Urinary bladder (tissue), 4 donors: ENCODE data around the gene ZNF175. TPM values are rescaled to one million over a fixed set of nuclear protein-coding genes. Genes with fewer than 3 reads are reported as not detected.

Experiments used
- DNase-seq: peaks from one replicate; pipeline ENCODE4 v3.0.0-alpha.2; 2015; ENCODE audit errors: extremely low spot score
- H3K27ac ChIP-seq: one replicate; pipeline ENCODE4 v1.5.1; 2013; ENCODE audit warnings: low read depth, mild to moderate bottlenecking, moderate library complexity
- H3K36me3 ChIP-seq: one replicate; pipeline ENCODE4 v1.6.1; 2013; ENCODE audit warnings: mild to moderate bottlenecking, moderate library complexity; ENCODE audit not compliant: insufficient read depth
- H3K4me1 ChIP-seq: one replicate; pipeline ENCODE4 v1.6.1; 2013; ENCODE audit warnings: mild to moderate bottlenecking, moderate library complexity; ENCODE audit not compliant: insufficient read depth
- H3K4me3 ChIP-seq: one replicate; pipeline ENCODE4 v1.5.1; 2013; ENCODE audit warnings: low read depth, low read length
- WGBS: extraction: QIAGEN DNeasy Blood & Tissue Kit; methylation state at CpG from one replicate; pipeline ENCODE4 v1.1.7; 2013; 5-methylcytosine and 5-hydroxymethylcytosine counted together
- polyA plus RNA-seq: library from polyadenylated mRNA; stranded (reverse); fragments of 200-250 nt; gene quantifications from one replicate; pipeline ENCODE4 v1.2.3, GENCODE V29; 2013
- total RNA-seq: library from RNA; depleted of rRNA; stranded (reverse); fragments of >200 nt; gene quantifications from one replicate; pipeline ENCODE4 v1.2.3, GENCODE V29; 2014
- donor health status: healthy with polysubstance abuse.
- donor health status: healthy.

Gene ZNF175
- total and polyA plus RNA-seq, 2 donors, result 4.9 to 10.2 TPM

- DNase-seq, result no peak
- H3K36me3 ChIP-seq, result no peaks in the 10 kb centered on the region
- 65% methylated on average over 5 of the region's 5 CpGs for WGBS
- H3K4me3 ChIP-seq, result no peak overlapping the region
- no peaks in the 10 kb centered on the region for H3K4me1 ChIP-seq
- H3K27ac ChIP-seq, result no peak overlapping the region
Observed at GRCh38 chr19:51546107-51546649, 24.9 kb upstream of the ZNF175 start.

DNA sequence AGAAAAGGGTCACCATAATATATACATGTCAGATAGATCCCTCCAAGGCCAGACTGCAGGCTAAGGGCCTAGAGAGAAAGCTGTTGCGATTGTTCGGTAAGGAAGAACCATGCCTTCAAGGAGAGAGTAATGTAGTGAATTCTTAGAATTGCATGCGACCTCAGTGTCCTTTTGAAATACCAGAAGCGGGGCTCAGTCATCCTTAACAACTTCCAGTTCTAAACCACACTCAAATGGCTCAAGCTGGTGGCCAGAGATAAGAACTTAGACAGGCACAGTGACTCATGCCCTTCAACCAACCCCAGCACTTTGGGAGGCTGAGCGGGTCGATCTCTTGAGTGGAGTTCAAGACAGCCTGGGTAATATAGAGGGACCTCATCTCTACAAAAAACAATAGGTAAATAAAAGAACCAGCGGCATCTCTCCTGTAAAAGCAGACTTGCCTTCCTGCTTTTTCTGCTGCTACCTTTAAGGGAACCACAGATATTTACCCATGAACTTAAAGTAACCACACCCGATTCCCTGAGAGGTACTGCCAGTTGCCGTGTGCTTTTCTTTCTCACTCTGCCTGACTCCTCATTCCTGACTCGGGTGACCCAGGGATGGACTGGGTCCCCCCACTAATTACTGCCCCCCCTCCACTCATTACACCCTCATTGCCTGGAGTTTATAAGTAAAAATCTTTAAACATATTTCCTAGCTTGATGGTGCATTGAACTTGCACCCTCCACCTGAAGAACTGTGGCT, 24.3 kb upstream of the ZNF175 start:
- Histone ChIP-seq H3K4me1 (no peaks in the 10 kb centered on the region), H3K27ac (no peak overlapping the region), H3K4me3 (no peak overlapping the region), H3K36me3 (no peaks in the 10 kb centered on the region)
- WGBS, result 68% methylated on average over 10 of the region's 10 CpGs
- DNase-seq, result no peak

DNA sequence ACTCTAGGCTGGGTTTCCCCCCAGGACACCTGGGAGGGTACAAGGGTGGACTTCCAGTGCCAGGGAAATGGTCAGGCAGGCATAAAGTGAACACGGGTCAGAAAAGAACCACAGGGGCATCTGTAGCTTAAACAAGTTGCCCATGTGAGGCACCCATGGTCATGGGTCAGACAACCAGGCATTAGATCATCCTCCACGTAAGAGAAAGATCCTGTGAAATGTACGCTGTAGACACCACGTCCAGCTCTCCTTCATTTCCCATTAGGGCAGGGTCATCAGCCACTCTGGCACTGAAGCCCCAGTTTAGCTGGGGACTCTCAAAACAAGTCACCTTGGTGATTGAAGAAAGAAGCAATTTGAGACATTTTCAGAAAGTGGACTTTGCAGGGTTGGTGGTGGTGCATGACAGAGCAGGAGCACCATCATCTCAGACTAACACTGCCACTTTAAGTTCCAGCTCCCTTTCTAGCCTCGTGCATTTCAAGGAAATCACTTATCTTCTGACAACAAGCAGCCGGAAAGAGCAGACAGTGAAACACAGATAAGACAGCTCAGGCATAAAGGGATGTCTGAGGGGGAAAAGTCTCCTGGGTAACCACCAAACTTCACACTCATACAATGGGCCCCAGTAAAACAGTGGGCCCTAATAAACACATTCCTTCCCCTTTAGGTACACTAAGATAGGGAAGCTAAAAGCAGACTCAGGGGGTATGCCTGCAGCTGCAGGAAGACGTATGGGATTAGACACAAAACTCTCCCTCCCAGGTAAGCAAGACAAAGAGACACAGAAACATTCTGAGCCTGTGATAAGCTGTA, 23.5 kb upstream of the ZNF175 start:
- Histone ChIP-seq H3K27ac (no peak overlapping the region), H3K4me3 (no peak overlapping the region), H3K4me1 (no peaks in the 10 kb centered on the region), H3K36me3 (no peaks in the 10 kb centered on the region)
- DNase-seq, result no peak
- 38% methylated on average over 7 of the region's 7 CpGs for WGBS

GRCh38 chr19:51548213-51548651, 22.9 kb upstream of the ZNF175 start:
- 62% methylated on average over 5 of the region's 5 CpGs for WGBS
- no peak for DNase-seq
- no peaks in the 10 kb centered on the region for H3K4me1 ChIP-seq
- H3K36me3 ChIP-seq, result no peaks in the 10 kb centered on the region
- H3K4me3 ChIP-seq, result no peak overlapping the region
- H3K27ac ChIP-seq, result no peak overlapping the region

DNA sequence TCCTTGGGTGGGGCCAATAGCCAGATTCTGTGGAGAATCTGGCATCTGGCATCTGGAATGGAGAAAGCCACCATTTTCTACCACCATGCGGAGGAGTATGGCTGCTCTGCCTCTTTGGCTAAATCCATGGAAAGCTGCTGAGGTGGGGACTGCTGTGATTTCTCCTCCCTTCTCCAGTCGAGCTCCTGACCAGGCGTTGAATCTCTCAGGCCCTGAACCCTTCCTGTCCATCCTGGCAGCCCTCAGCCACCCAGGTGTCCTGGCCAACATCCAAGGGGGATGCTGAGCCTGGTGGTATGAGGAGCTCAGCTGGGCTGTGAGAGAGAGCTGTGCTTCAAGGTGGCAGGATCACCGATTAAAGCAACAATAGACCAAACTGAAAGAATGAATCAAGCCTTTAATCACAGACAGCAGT, 22.2 kb upstream of the ZNF175 start:
- Histone ChIP-seq H3K36me3 (no peaks in the 10 kb centered on the region), H3K4me3 (no peak overlapping the region), H3K4me1 (no peaks in the 10 kb centered on the region), H3K27ac (no peak overlapping the region)
- no peak for DNase-seq
- 72% methylated on average over 4 of the region's 4 CpGs for WGBS

GRCh38 chr19:51549533-51550324, 21.4 kb upstream of the ZNF175 start:
- no peak overlapping the region for H3K4me3 ChIP-seq

DNA sequence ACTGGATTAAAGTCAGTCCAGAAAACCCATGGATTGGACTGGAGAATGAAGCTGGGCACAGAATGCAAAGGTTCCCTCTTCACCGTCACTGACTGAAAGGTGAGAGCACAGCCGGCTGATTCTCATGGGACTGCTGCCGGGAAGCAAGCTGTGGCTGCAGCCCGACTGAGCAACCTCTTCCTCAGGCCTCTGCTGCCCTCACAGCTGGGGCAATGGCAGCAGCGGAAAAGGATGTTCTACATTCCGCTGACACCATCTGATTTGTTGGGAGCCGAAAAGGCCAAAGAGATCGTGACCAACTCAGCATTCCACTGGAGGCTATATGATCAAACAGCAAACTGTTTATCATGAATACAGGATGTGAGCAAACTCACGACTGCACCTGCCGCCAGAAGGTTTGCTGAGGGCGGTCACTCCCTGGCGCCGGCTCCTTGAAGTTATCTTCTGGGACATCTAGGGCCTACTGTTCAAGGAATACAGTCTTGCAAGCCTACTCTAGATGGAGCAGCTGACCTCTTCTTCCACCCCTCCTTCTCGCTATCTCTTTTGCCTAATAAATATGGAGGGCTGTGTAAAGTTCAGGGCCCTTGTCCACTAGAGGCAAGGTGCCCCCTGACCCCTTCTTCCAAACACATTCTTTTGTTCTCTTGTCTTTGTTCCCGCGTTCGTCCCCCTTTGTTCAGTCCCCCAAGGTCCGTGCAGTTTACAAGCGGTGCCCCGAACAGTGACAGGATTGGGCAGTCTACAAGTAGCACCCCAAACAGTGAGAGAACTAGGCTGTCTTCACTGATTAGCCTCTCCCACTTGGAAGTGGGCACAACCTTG, 20.0 kb upstream of the ZNF175 start:
- 77% methylated on average over 20 of the region's 20 CpGs for WGBS
- no peaks in the 10 kb centered on the region for H3K4me1 ChIP-seq

More at GRCh38 chr19:51549533-51550324, 21.4 kb upstream of the ZNF175 start:
- Histone ChIP-seq H3K4me1 (no peaks in the 10 kb centered on the region), H3K27ac (no peak overlapping the region), H3K36me3 (no peaks in the 10 kb centered on the region)
- WGBS, result 61% methylated on average over 8 of the region's 8 CpGs
- no peak for DNase-seq

GRCh38 chr19:51551673-51552432, 19.2 kb upstream of the ZNF175 start:
- H3K4me1 ChIP-seq, result no peaks in the 10 kb centered on the region
- no peaks in the 10 kb centered on the region for H3K36me3 ChIP-seq
- no peak overlapping the region for H3K4me3 ChIP-seq
- no peak overlapping the region for H3K27ac ChIP-seq
- 46% methylated on average over 3 of the region's 3 CpGs for WGBS
- no peak for DNase-seq

More for the DNA sequence above, 20.0 kb upstream of the ZNF175 start:
- no peaks in the 10 kb centered on the region for H3K36me3 ChIP-seq
- no peak for DNase-seq
- no peak overlapping the region for H3K4me3 ChIP-seq
- H3K27ac ChIP-seq, result no peak overlapping the region

GRCh38 chr19:51552608-51552995, 18.5 kb upstream of the ZNF175 start:
- H3K4me3 ChIP-seq, result no peak overlapping the region
- no peaks in the 10 kb centered on the region for H3K36me3 ChIP-seq
- no peak overlapping the region for H3K27ac ChIP-seq
- no peak for DNase-seq
- no peaks in the 10 kb centered on the region for H3K4me1 ChIP-seq
- 14% methylated on average over 1 of the region's 1 CpG for WGBS

GRCh38 chr19:51552996-51553725, 17.9 kb upstream of the ZNF175 start:
- Histone ChIP-seq H3K27ac (no peak overlapping the region), H3K36me3 (no peaks in the 10 kb centered on the region), H3K4me1 (no peaks in the 10 kb centered on the region), H3K4me3 (no peak overlapping the region)
- peak; percentile 28 for DNase-seq
- WGBS, result 7% methylated on average over 20 of the region's 20 CpGs

- Histone ChIP-seq H3K27ac (no peak overlapping the region), H3K36me3 (no peaks in the 10 kb centered on the region), H3K4me1 (no peaks in the 10 kb centered on the region), H3K4me3 (no peak overlapping the region)
- 60% methylated on average over 1 of the region's 1 CpG for WGBS
- no peak for DNase-seq
Observed at GRCh38 chr19:51559240-51559639, 11.8 kb upstream of the ZNF175 start.

- no peaks in the 10 kb centered on the region for H3K4me1 ChIP-seq
- WGBS, result 20% methylated on average over 4 of the region's 4 CpGs
Observed at GRCh38 chr19:51560339-51560738, 10.7 kb upstream of the ZNF175 start.

More at GRCh38 chr19:51560339-51560738, 10.7 kb upstream of the ZNF175 start:
- H3K27ac ChIP-seq, result no peak overlapping the region
- no peak overlapping the region for H3K4me3 ChIP-seq
- no peak for DNase-seq
- H3K36me3 ChIP-seq, result no peaks in the 10 kb centered on the region
